Hematopoietic multipotent progenitor cell (in vitro differentiated cells): ENCODE measurements around the gene INTS11. TPM values are rescaled to one million over a fixed set of nuclear protein-coding genes. Genes with fewer than 3 reads are reported as not detected.
"Not testable (repeated sequence)": the region's sequence is repeated elsewhere in the genome, so short reads cannot be mapped to it uniquely, and the experiment has no call there.

Experiments used
- DNase-seq, 3 donors: peaks; one replicate each; pipeline ENCODE4 v3.0.0-alpha.2; 2011 to 2015; ENCODE audit warnings: low read depth in 2 of 3, low spot score in 2 of 3
- total RNA-seq: library from RNA; depleted of rRNA; stranded (reverse); fragments of >200 nt; gene quantifications from one replicate; pipeline ENCODE4 v1.2.3, GENCODE V29; 2012

Gene INTS11
- total RNA-seq, 1 donor: 150 TPM

DNA sequence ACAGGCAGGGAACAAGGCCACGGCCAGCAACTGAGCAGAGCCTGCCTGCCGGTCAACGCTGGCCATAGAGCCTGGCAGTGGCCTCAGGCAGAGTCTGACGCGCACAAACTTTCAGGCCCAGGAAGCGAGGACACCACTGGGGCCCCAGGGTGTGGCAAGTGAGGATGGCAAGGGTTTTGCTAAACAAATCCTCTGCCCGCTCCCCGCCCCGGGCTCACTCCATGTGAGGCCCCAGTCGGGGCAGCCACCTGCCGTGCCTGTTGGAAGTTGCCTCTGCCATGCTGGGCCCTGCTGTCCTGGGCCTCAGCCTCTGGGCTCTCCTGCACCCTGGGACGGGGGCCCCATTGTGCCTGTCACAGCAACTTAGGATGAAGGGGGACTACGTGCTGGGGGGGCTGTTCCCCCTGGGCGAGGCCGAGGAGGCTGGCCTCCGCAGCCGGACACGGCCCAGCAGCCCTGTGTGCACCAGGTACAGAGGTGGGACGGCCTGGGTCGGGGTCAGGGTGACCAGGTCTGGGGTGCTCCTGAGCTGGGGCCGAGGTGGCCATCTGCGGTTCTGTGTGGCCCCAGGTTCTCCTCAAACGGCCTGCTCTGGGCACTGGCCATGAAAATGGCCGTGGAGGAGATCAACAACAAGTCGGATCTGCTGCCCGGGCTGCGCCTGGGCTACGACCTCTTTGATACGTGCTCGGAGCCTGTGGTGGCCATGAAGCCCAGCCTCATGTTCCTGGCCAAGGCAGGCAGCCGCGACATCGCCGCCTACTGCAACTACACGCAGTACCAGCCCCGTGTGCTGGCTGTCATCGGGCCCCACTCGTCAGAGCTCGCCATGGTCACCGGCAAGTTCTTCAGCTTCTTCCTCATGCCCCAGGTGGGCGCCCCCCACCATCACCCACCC is 6.9 kb upstream of the INTS11 start, which contains the start of gene TAS1R3:
TAS1R3 (plus strand) TSS at position 213 of the 898 bp plus-strand sequence; CDS start at position 279, 66 bp downstream.
- DNase-seq: no peak

DNA sequence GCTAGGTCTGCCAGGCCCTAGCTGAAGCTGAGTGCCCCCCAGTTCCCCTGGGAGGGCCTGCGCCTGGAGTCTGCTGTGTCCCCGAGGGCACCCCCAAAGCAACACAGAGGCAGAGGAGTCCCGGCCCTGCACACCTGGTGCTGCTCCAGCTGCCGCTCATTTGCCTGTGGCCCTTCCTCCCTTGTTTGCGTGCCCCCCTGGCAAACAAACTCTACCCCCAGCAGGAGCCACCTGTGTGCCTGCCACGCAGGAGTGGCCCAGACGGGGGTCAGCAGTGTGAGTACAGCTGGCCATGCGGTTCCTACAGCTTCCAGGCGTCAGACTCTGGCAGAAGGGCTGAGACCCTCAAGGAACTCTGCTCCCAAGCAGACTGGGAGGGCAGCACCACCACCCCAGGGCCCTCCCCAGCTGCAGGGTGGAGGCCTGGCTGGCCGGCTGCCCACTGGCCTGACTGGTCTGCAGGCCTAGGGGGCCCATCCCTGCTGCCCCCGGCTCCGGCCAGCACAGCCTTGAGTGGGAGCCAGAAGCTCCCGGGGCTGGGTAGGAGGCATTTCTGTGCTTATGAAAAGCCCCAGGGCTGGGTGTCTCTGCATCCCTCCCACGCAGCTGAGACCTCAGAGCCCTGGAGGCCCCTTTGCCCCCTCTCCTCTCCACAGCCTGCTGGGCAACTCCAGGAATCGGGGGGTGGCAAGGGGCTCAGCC is 6.1 kb upstream of the INTS11 start:
- DNase-seq: no peak

GRCh38 chr1:1329304-1330210 is 5.1 kb upstream of the INTS11 start:
- DNase-seq: no peak

DNA sequence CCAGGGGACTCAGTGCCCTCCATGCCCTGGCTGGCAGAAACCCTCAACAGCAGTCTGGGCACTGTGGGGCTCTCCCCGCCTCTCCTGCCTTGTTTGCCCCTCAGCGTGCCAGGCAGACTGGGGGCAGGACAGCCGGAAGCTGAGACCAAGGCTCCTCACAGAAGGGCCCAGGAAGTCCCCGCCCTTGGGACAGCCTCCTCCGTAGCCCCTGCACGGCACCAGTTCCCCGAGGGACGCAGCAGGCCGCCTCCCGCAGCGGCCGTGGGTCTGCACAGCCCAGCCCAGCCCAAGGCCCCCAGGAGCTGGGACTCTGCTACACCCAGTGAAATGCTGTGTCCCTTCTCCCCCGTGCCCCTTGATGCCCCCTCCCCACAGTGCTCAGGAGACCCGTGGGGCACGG is 3.8 kb upstream of the INTS11 start:
- no peak for DNase-seq

DNA sequence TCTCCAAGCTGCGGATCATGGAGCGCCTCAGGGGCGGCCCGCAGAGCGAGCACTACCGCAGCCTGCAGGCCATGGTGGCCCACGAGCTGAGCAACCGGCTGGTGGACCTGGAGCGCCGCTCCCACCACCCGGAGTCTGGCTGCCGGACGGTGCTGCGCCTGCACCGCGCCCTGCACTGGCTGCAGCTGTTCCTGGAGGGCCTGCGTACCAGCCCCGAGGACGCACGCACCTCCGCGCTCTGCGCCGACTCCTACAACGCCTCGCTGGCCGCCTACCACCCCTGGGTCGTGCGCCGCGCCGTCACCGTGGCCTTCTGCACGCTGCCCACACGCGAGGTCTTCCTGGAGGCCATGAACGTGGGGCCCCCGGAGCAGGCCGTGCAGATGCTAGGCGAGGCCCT is 2.8 kb upstream of the INTS11 start:
- DNase-seq: no peak

DNA sequence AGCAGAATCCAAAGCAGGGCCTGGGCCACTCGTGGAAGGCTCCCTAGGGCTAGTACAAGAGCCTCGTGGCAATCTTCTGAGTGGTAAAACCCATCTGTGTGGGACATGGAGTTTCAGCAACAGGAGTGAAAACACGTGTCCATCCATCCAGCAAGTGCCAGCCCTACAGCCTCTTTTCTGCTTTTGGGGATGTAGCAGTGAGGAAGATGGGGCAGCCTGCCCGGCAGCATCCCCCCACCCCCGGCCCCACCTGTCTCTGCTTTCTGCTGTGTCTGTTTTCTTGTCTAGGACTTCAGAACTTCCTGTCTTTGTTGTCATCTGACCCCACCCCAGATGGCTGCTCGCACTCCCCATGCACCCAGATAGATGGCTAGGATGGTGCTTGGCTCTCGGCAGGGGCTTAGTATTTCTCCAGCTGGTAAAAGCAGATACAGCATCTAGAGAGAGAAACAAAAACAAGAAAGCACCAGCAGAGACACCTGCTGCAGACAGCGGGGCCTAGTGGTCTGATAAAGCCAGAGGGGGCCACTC is 1.7 kb upstream of the INTS11 start:
- DNase-seq: no peak

- DNase-seq: no peak
These were observed 1.0 kb upstream of the INTS11 start for GRCh38 chr1:1325288-1326074.

DNA sequence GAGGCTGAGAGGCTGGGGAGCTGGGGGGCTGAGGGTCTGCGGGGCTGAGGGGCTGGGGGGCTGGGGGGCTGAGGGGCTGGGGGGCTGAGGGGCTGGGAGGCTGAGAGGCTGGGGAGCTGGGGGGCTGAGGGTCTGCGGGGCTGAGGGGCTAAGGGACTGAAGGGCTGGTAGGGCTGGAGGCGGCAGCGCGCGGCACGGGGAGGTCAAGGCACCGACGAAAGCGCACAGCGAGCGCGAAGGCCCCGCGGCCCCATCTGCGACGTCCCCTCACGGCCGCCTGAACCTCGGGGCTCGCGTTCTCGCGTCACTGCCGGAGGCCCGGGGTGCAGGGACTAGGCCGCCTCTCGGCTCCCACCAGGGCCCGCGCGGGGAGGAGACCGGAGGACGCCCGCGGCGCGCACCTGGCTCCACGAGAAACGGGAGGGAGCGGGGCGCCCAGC is 356 bp downstream of the INTS11 start:
- no peak for DNase-seq

DNA sequence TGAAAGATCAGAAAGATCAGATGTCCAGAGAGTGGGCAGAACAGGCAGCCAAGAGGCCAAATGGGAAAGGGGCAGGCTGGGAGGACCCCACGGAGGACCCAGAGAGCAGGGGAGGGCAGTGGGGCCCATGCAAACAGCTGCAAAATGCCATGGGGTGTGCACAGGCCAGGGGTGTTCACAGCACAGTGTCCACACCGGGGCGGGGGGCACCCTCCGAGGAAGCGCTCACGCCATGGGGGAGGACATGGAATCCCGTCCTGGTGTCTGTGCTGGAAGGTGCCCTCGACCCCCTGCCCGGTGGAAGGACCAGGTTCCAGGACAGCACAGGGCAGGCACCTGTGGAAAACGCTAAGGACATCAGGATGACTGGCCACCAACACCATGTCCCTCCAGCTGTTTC is 1.5 kb downstream of the INTS11 start:
- no peak for DNase-seq

DNA sequence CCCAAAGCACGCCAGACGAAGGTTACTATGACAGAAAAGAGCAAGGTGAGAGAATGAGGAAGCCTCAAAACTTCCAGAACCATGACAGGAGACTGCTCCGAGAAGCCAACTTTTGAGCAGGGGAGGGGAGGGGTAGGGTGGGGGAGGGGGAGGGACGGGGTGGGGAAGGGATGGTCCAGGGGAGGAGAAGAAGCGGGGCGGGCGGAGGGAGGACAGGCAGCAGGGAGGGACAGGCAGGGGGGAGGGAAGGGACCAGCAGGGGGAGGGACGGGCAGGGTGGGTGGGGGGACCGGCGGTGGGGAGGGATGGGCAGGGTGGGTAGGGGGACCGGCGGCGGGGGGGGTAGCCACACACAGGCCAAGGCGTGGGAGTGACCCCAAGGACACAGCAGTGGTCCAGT is 2.0 kb downstream of the INTS11 start:
- DNase-seq: no peak

GRCh38 chr1:1321477-1321876 is 3.0 kb downstream of the INTS11 start:
- no peak for DNase-seq

GRCh38 chr1:1320666-1321448 is 3.6 kb downstream of the INTS11 start:
- DNase-seq: no peak

DNA sequence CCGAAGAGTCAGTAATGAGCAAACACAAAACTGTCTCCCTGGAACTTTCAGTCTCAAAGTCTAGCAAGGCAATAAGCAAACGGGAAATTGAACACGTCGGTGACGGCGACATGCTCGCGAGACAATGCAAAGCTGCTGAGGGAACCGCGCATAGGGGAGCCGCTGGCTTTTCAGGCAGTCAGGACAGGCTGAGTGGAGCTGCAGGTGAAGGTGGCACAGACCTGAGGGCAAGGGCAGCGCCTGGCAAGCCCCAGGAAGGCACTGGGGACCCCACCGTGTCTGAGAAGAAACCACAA is 4.9 kb downstream of the INTS11 start:
- DNase-seq: no peak

DNA sequence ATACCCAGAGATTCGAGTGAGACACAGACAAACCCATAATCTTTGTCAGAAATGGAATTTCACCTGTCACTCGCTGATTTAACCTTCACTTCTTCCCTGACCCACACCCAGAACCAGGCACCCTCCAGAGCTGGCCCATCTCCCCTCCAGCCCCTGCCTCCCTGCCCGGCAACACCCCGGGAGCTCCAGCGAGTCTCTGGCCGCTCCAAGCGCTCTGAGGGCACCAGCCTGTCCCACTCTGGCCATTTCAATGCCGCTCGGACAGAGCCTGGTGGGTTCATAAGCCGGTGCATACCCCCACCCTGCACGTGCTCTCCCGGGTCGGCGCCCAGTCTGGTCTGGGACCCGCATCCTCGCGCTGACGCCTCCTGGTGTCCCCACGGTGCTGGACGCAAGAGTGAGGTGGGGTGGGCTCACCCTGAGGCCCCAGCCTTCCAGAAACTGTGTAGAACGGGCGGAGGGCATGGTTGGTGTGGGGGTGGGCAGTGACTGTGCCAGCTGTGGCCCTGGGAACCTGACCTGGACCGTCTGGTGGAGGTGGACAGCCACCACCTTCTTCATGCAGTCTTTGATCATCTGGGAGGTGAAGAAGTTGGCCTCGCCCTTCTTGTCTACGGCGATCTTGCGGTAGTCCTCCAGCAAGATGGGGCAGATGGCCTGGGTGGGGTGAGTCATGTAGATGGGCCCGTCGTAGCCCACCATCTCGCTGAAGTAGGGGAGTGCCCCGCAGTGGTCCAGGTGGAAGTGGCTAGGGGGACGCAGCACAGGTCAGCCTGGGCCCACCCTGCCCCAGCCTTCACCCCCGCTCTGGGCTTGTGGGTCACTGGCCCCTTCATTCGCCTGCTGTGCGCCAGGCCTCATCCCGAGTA is 5.4 kb downstream of the INTS11 start:
- no peak for DNase-seq

DNA sequence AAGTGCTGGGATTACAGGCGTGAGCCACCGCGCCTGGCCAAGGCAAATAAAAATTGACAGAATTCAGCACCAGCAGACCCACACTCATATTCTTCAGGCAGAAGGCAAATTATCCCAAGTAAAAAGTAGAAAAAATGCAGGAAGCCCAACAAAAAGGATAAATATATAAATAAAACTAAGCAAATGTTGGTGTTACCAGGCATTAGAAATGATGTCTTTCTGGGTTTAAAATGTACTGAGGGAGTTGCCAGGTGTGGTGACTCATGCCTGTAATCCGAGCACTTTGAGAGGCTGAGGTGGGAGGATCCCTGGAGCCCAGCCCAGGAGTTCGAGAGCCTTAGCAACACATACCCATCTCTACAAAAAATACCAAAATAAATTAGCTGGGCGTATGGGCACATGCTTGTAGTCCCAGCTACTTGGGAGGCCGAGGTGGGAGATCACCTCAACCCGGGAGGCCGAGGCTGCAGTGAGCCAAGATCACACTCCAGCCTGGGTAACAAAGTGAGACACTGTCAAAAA is 6.3 kb downstream of the INTS11 start:
- no peak for DNase-seq

DNA sequence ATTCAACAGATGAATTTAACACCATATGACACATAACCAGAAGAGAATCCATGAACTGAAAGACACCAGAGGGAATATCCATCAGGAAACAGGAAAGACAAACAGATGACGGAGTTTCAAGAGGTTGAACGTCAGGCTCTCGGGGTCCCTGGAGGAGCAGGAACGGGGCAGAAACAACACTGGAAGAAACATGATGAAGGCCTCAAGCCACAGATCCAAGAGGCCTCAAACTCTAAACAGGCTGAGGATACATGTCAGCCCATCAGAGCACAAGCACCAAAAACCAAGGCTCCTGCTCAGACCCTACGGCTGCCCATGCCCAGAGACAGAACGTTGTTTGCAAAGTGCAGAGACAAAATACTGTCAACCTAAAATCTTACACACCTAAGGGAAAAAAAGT is 7.0 kb downstream of the INTS11 start:
- no peak for DNase-seq

GRCh38 chr1:1316199-1316598 is 8.3 kb downstream of the INTS11 start:
- not testable (repeated sequence) for DNase-seq

DNA sequence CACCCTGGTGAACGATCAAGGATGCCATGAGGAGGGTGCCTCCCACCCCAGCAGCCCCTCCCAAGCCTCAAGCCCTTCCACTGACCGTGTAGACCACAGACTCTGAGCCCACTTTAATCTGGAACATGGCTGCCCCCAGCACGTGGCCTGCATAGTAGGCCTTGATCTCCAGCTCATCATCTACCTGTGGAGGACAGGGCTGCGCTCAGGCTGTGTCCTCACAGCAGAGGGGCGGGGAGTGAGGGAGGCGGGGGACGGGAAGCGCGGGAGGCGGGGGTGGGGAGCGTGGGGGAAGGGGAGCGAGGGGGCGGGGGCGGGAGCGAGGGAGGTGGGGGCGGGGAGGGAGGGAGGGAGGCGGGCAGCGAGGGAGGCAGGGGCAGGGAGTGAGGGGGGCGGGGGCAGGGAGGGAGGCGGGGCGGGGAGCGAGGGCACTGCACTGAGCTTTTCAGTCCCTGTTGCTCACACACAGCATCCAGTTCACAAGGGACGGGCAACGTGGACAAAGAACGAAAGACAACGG is 9.0 kb downstream of the INTS11 start:
- no peak for DNase-seq
